NT2/D1 (cell line): ENCODE data around the gene MT1A.

Source experiments
- DNase-seq: peaks from one replicate; pipeline ENCODE4 v3.0.0-alpha.2; 2011; ENCODE audit warnings: low read depth, low spot score
- H3K27me3 ChIP-seq: 2 replicates; pipeline ENCODE4 v1.6.0; 2011; ENCODE audit warnings: mild to moderate bottlenecking; ENCODE audit not compliant: insufficient read length, insufficient read depth
- H3K36me3 ChIP-seq: 2 replicates; pipeline ENCODE4 v1.6.1; 2011; ENCODE audit warnings: mild to moderate bottlenecking, low read length, mixed read lengths; ENCODE audit not compliant: insufficient read depth, insufficient read length
- H3K4me1 ChIP-seq: 2 replicates; pipeline ENCODE4 v1.5.1; 2011; ENCODE audit not compliant: insufficient read depth, insufficient read length
- H3K4me3 ChIP-seq: 2 replicates; pipeline ENCODE4 v1.5.1; 2011; ENCODE audit warnings: low read depth; ENCODE audit not compliant: insufficient read length
- H3K9ac ChIP-seq: 2 replicates; pipeline ENCODE4 v1.6.0; 2011; ENCODE audit warnings: low read depth; ENCODE audit not compliant: insufficient read length
- H3K9me3 ChIP-seq: 2 replicates; pipeline ENCODE4 v1.5.1; 2011; ENCODE audit warnings: mild to moderate bottlenecking, low read length; ENCODE audit not compliant: insufficient read depth
- SUZ12 ChIP-seq: IDR thresholded peaks from 2 replicates; pipeline ENCODE4 v1.6.1; 2011; ENCODE audit not compliant: insufficient read length, insufficient read depth; ENCODE audit errors: extremely low read depth
- YY1 ChIP-seq: IDR thresholded peaks from 2 replicates; pipeline ENCODE4 v1.6.1; 2011; ENCODE audit not compliant: insufficient read length, insufficient read depth
- ZNF274 ChIP-seq: IDR thresholded peaks from 2 replicates; pipeline ENCODE4 v1.6.1; 2011; ENCODE audit warnings: mild to moderate bottlenecking, low read depth, low read length

The MT1A gene

DNA sequence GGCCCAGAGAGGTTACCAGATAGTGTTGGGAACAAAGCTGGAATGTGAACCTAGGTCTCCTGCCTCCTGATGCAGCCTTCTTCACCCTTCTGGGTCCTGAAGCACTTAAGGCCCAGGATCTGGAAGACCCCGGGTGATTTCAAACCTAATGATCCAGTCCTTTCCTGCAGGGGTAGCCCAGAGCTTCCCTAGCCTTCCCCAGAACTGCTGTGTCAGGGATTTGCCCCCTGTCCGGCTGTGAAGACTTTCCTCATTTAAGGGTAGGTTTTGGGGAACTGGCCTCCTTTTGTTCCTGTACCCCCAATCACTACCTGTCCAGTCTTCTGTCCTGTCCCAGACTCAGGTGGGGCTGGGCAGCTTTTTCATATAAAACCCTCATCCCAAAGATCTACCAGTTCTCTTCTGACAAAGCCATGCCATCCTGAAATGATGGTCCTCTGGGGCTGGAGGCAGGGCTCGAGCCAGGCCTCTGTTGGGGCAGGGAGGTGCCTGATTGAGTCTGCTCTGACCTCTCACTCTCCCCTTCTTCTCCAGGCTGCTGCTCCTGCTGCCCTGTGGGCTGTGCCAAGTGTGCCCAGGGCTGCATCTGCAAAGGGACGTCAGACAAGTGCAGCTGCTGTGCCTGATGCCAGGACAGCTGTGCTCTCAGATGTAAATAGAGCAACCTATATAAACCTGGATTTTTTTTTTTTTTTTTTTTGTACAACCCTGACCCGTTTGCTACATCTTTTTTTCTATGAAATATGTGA lies 45.1 kb downstream of the MT1A start:
- Histone ChIP-seq H3K9ac (peak overlapping the region; percentile 97), H3K4me3 (peak overlapping the region; percentile 94), H3K9me3 (no peaks in the 10 kb centered on the region), H3K36me3 (peaks cover 38% of the 10 kb centered on the region), H3K4me1 (peaks cover 6% of the 10 kb centered on the region), H3K27me3 (peaks cover 7% of the 10 kb centered on the region)
- DNase-seq = no peak
- no peak for TF ChIP-seq ZNF274
- no peak for TF ChIP-seq SUZ12
- TF ChIP-seq YY1 = no peak

DNA sequence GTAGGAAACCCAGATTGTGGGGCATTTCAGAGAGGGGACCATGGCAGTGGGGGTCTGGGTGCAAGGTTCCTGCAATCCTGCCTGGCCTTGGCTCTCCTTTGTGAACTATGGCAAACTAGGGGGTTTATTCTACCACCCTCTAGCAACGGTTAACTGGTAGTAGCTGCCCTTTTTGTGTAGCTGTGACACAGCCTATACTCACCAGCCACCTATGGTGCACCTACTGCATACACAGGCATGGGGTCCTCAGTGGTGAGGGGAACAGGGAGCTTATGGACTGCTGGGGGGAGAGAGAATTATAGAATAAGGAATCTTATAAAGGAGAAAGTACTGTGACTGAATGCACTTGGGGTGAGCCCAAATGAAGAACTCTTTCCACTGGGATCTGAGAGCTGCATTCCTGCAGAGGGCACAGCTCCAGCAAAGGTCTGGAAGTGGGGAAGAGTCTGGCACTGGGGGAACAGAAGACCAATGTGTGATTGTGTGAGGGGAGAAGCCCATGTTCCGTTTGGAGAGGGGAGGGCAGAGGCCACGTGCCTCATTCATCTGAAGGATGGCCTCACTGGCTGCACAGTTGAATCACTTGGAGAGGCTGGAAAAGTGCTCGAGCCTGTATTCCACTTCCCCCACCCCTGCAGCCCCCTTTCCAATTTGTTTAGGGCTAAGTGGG lies 45.9 kb downstream of the MT1A start:
- Histone ChIP-seq H3K9me3 (no peaks in the 10 kb centered on the region), H3K4me1 (peaks cover 6% of the 10 kb centered on the region), H3K27me3 (peaks cover 7% of the 10 kb centered on the region), H3K4me3 (no peak overlapping the region), H3K9ac (no peak overlapping the region), H3K36me3 (peaks cover 38% of the 10 kb centered on the region)
- TF ChIP-seq YY1 (no peak), SUZ12 (no peak), ZNF274 (no peak)
- DNase-seq = no peak

DNA sequence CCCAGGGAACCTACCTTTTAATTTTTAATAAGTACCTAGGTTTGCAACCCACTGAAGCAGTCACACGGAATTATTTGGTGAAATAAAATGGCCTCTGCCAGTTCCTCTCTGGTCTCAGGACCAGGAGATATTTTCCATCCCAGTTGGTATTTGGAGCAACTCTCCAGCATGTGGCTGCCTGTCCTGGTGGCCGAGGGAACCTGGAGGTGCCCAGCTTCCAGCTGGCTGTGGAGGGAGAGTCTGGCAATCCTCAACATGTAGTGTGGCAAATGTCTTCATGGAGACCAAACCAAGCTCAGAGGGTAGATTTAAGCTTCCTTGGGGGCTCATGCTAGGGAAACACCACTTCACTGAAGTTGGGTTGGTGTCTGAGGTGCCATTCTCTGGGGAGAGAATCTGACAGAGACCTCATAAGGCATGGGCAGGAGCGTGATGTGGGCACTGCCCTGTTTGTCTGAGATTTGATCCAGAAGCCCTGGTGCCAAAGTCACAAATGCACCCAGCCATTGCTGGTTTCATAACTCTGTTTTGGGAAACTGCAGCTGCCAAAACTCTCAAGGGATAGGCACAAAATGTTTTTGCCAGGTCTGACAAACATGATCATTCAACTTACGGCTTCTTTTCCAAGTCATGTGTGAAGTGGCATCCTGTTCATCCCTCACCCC lies 46.6 kb downstream of the MT1A start:
- DNase-seq = no peak
- TF ChIP-seq SUZ12 (no peak), ZNF274 (no peak), YY1 (no peak)
- no peak overlapping the region for H3K9ac ChIP-seq
- H3K4me1 ChIP-seq = peaks cover 8% of the 10 kb centered on the region
- no peaks in the 10 kb centered on the region for H3K9me3 ChIP-seq
- H3K36me3 ChIP-seq = peaks cover 38% of the 10 kb centered on the region
- peaks cover 7% of the 10 kb centered on the region for H3K27me3 ChIP-seq
- H3K4me3 ChIP-seq = no peak overlapping the region

DNA sequence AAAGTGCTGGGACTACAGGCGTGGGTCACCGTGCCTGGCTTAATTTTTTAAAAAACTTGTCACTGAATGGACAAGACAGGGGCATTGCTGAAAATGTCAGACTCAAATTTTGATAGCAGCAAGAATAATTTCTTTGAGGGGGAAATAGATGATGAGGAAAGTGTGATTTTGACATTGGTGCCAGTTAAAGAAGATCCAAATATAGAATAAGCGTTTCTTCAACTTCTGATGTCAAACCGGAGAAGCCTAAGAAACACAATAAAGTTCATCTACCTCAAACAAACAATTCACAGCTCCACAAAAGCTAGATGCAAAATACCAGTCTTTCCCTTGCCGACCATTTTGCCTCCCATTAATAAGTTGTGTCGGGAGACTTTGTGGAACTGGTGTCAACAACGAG lies 48.3 kb downstream of the MT1A start:
- Histone ChIP-seq H3K4me1 (peaks cover 8% of the 10 kb centered on the region), H3K4me3 (no peak overlapping the region)

DNA sequence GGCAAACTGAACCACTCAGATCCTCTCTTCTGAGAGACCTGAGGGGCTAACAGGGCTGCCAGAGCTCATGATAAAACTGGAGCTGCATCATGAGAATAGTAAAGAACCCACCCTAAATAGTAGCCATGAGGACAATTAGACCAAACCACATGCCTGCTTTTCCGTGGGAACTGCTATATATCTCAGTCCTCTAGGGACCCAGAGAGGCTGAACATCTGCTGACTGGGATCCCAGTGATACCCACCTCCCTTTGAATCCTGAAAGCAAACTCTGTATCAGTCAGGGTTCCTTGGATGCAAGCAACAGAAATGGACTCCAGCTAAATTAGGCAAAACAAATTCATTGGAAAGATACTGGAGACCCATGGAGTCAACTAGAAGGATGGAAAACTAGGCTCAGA lies 50.3 kb downstream of the MT1A start:
- Histone ChIP-seq H3K4me1 (peaks cover 2% of the 10 kb centered on the region), H3K4me3 (no peak overlapping the region), H3K36me3 (peaks cover 24% of the 10 kb centered on the region), H3K9ac (no peak overlapping the region), H3K9me3 (no peaks in the 10 kb centered on the region), H3K27me3 (no peaks in the 10 kb centered on the region)
- DNase-seq = no peak
- no peak for TF ChIP-seq ZNF274
- no peak for TF ChIP-seq SUZ12
- no peak for TF ChIP-seq YY1

More for the DNA sequence above, 48.3 kb downstream of the MT1A start:
- Histone ChIP-seq H3K9me3 (no peaks in the 10 kb centered on the region), H3K36me3 (peaks cover 38% of the 10 kb centered on the region), H3K27me3 (no peaks in the 10 kb centered on the region), H3K9ac (no peak overlapping the region)
- no peak for TF ChIP-seq SUZ12
- no peak for TF ChIP-seq YY1
- TF ChIP-seq ZNF274 = no peak
- no peak for DNase-seq

DNA sequence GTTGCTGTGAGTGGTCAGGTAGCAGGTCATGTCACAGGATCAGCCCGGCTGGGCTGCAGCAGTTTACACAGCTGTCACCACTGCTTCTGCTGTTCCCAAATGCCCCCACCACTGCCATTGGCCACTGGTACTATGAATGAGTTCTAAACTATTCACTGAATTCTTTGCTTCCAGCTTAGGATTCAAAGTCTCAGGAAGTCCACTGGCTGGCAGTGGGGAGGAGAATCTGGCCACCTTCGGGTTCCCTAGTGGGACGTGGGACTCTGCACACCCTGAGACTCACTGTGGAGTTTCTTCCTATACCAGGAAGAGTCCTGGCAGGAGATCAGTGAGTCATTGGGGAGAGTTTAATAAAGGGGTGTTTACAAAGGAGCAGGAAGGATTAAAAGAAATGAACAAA lies 50.7 kb downstream of the MT1A start:
- TF ChIP-seq SUZ12 = no peak
- TF ChIP-seq ZNF274 = no peak
- no peak for TF ChIP-seq YY1
- no peak for DNase-seq
- no peak overlapping the region for H3K4me3 ChIP-seq
- no peaks in the 10 kb centered on the region for H3K27me3 ChIP-seq
- peaks cover 20% of the 10 kb centered on the region for H3K36me3 ChIP-seq
- no peak overlapping the region for H3K9ac ChIP-seq
- no peaks in the 10 kb centered on the region for H3K9me3 ChIP-seq
- peaks cover 2% of the 10 kb centered on the region for H3K4me1 ChIP-seq
